ENCODE data around the gene ACTA2.

ACTA2 gene

GRCh38 chr10:88979603-88980002, 27.0 kb upstream of the ACTA2 start:
- Histone ChIP-seq H4K20me1 (peaks cover 0 to 34% (median 0%) of the 10 kb centered on the region in 11 experiments; a peak in 4 of 22 replicates), H3K4me1 (peaks cover 8 to 27% (median 16%) of the 10 kb centered on the region in 10 experiments; a peak in 17 of 20 replicates), H3K27me3 (0 out of 22 replicates have a peak, but pooled peaks cover 0 to 3% (median 0%) of the 10 kb centered on the region in 11 experiments), H3K4me3 (no peak overlapping the region), H3K9me3 (replicated peaks in 1 of 11) (no peaks in the 10 kb centered on the region), H3K4me2 (peak overlapping the region in 4 of 11 experiments; percentile 16 to 75 (median 52); a peak in 6 of 22 replicates), H3K27ac (no peak overlapping the region), H3K36me3 (peaks cover 0 to 37% (median 0%) of the 10 kb centered on the region in 11 experiments; a peak in 2 of 22 replicates), H3K9ac (no peak overlapping the region)
- no peak for TF ChIP-seq Cebpa-rat (IDR thresholded peaks at IDR 0.05)

GRCh38 chr10:88979153-88979562, 26.6 kb upstream of the ACTA2 start:
- Histone ChIP-seq H3K4me2 (peak overlapping the region in 8 of 11 experiments; percentile 16 to 75 (median 40); a peak in 11 of 22 replicates), H3K9ac (0 out of 22 replicates have a peak overlapping the region, but pooled peaks of 1 of the 11 experiments have one; percentile 1), H3K9me3 (replicated peaks in 1 of 11) (no peaks in the 10 kb centered on the region), H4K20me1 (peaks cover 0 to 34% (median 0%) of the 10 kb centered on the region in 11 experiments; a peak in 4 of 22 replicates), H3K36me3 (peaks cover 0 to 33% (median 0%) of the 10 kb centered on the region in 11 experiments; a peak in 2 of 22 replicates), H3K4me3 (no peak overlapping the region), H3K4me1 (peaks cover 9 to 29% (median 16%) of the 10 kb centered on the region in 10 experiments; a peak in 17 of 20 replicates), H3K27ac (no peak overlapping the region), H3K27me3 (0 out of 22 replicates have a peak, but pooled peaks cover 0 to 3% (median 0%) of the 10 kb centered on the region in 11 experiments)
- no peak for TF ChIP-seq Cebpa-rat (IDR thresholded peaks at IDR 0.05)

- H3K9me3 ChIP-seq (replicated peaks in 1 of 11) = no peaks in the 10 kb centered on the region
- no peak overlapping the region for H3K9ac ChIP-seq
- H3K4me1 ChIP-seq = peaks cover 9 to 29% (median 16%) of the 10 kb centered on the region in 10 experiments; a peak in 17 of 20 replicates
- peaks cover 0 to 34% (median 0%) of the 10 kb centered on the region in 11 experiments; a peak in 4 of 22 replicates for H4K20me1 ChIP-seq
- H3K4me3 ChIP-seq = no peak overlapping the region
- no peak for TF ChIP-seq Cebpa-rat (IDR thresholded peaks at IDR 0.05)
- H3K36me3 ChIP-seq = peaks cover 0 to 26% (median 0%) of the 10 kb centered on the region in 11 experiments; a peak in 2 of 22 replicates
- H3K27me3 ChIP-seq = 0 out of 22 replicates have a peak, but pooled peaks cover 0 to 3% (median 0%) of the 10 kb centered on the region in 11 experiments
- no peak overlapping the region for H3K27ac ChIP-seq
- H3K4me2 ChIP-seq = peak overlapping the region in 2 of 11 experiments; percentile 48 to 75; a peak in 2 of 22 replicates
Measured at GRCh38 chr10:88978463-88978862, 25.9 kb upstream of the ACTA2 start.

GRCh38 chr10:88975377-88975720, 22.8 kb upstream of the ACTA2 start:
- Histone ChIP-seq H4K20me1 (peaks cover 0 to 24% (median 0%) of the 10 kb centered on the region in 11 experiments; a peak in 4 of 22 replicates), H3K36me3 (no peaks in the 10 kb centered on the region), H3K4me2 (peak overlapping the region; percentile 59 to 86 (median 70)), H3K27me3 (no peaks in the 10 kb centered on the region), H3K4me3 (peak overlapping the region; percentile 43 to 68 (median 56); a peak in 19 of 20 replicates), H3K9me3 (replicated peaks in 1 of 11) (no peaks in the 10 kb centered on the region), H3K4me1 (peaks cover 9 to 29% (median 16%) of the 10 kb centered on the region in 10 experiments; a peak in 17 of 20 replicates), H3K27ac (peak overlapping the region; percentile 4 to 69 (median 55); a peak in 17 of 22 replicates), H3K9ac (peak overlapping the region; percentile 36 to 73 (median 67); a peak in 20 of 22 replicates)
- TF ChIP-seq Cebpa-rat (IDR thresholded peaks at IDR 0.05) = no peak

GRCh38 chr10:88974446-88975376, 22.1 kb upstream of the ACTA2 start:
- H3K27me3 ChIP-seq = no peaks in the 10 kb centered on the region
- H3K4me1 ChIP-seq = peaks cover 9 to 27% (median 16%) of the 10 kb centered on the region in 10 experiments; a peak in 17 of 20 replicates
- H3K36me3 ChIP-seq = no peaks in the 10 kb centered on the region
- no peak for TF ChIP-seq Cebpa-rat (IDR thresholded peaks at IDR 0.05)
- peak overlapping the region; percentile 4 to 69 (median 55); a peak in 18 of 22 replicates for H3K27ac ChIP-seq
- H3K9me3 ChIP-seq (replicated peaks in 1 of 11) = no peaks in the 10 kb centered on the region
- H3K4me2 ChIP-seq = peak overlapping the region; percentile 59 to 86 (median 70)
- H3K4me3 ChIP-seq = peak overlapping the region; percentile 43 to 68 (median 56); a peak in 19 of 20 replicates
- peaks cover 0 to 18% (median 0%) of the 10 kb centered on the region in 11 experiments; a peak in 4 of 22 replicates for H4K20me1 ChIP-seq
- H3K9ac ChIP-seq = peak overlapping the region; percentile 36 to 73 (median 67); a peak in 20 of 22 replicates

- no peak overlapping the region for H3K4me2 ChIP-seq
- no peak overlapping the region for H3K4me3 ChIP-seq
- H3K9me3 ChIP-seq (replicated peaks in 1 of 11) = no peaks in the 10 kb centered on the region
- TF ChIP-seq Cebpa-rat (IDR thresholded peaks at IDR 0.05) = no peak
- H3K9ac ChIP-seq = no peak overlapping the region
- H3K27me3 ChIP-seq = no peaks in the 10 kb centered on the region
- H4K20me1 ChIP-seq = peaks cover 0 to 11% (median 0%) of the 10 kb centered on the region in 11 experiments; a peak in 2 of 22 replicates
- no peaks in the 10 kb centered on the region for H3K36me3 ChIP-seq
- H3K27ac ChIP-seq = no peak overlapping the region
- peaks cover 6 to 20% (median 12%) of the 10 kb centered on the region in 10 experiments; a peak in 17 of 20 replicates for H3K4me1 ChIP-seq
Measured at GRCh38 chr10:88974012-88974411, 21.4 kb upstream of the ACTA2 start.

- H3K27ac ChIP-seq = no peak overlapping the region
- no peak for TF ChIP-seq Cebpa-rat (IDR thresholded peaks at IDR 0.05)
- peaks cover 4 to 14% (median 10%) of the 10 kb centered on the region in 10 experiments; a peak in 15 of 20 replicates for H3K4me1 ChIP-seq
- H3K27me3 ChIP-seq = no peaks in the 10 kb centered on the region
- no peaks in the 10 kb centered on the region for H3K9me3 ChIP-seq (replicated peaks in 1 of 11)
- no peak overlapping the region for H3K9ac ChIP-seq
- H4K20me1 ChIP-seq = peaks cover 0 to 13% (median 0%) of the 10 kb centered on the region in 11 experiments; a peak in 2 of 22 replicates
- H3K4me2 ChIP-seq = no peak overlapping the region
- no peak overlapping the region for H3K4me3 ChIP-seq
- H3K36me3 ChIP-seq = no peaks in the 10 kb centered on the region
Measured at GRCh38 chr10:88971221-88972061, 18.9 kb upstream of the ACTA2 start.

GRCh38 chr10:88968391-88968790, 15.8 kb upstream of the ACTA2 start:
- H3K27me3 ChIP-seq = no peaks in the 10 kb centered on the region
- H4K20me1 ChIP-seq = peaks cover 0 to 29% (median 0%) of the 10 kb centered on the region in 11 experiments; a peak in 2 of 22 replicates
- no peaks in the 10 kb centered on the region for H3K9me3 ChIP-seq (replicated peaks in 1 of 11)
- TF ChIP-seq Cebpa-rat (IDR thresholded peaks at IDR 0.05) = no peak
- H3K4me3 ChIP-seq = no peak overlapping the region
- no peak overlapping the region for H3K9ac ChIP-seq
- no peaks in the 10 kb centered on the region for H3K36me3 ChIP-seq
- peaks cover 0 to 16% (median 2%) of the 10 kb centered on the region in 10 experiments; a peak in 6 of 20 replicates for H3K4me1 ChIP-seq
- H3K4me2 ChIP-seq = no peak overlapping the region
- no peak overlapping the region for H3K27ac ChIP-seq

All from BLaER1 treated with 17β-estradiol and CSF1 and Interleukin-3, amounts not matched to agents 10 nM and 100 nM (cell line).